ENCODE measurements around the gene PSMB2.
"Not testable (repeated sequence)": the region's sequence is repeated elsewhere in the genome, so short reads cannot be mapped to it uniquely, and the experiment has no call there.

PSMB2 gene

GRCh38 chr1:35588197-35588910, 53.0 kb downstream of the PSMB2 start:
- ChIA-PET POLR2A (no interaction called here), CTCF (no interaction called here)
- DNase-seq (ENCODE audit: extremely low spot score) = no peak
- TF ChIP-seq FOXA1 (IDR thresholded peaks at IDR 0.05) = no peak
- TF ChIP-seq SUZ12 (IDR thresholded peaks at IDR 0.05) = no peak
- no peak for TF ChIP-seq LEF1 (IDR thresholded peaks at IDR 0.05; ENCODE audit: borderline replicate concordance)
- TF ChIP-seq FOXK2 (IDR thresholded peaks at IDR 0.05) = no peak
- no peak for TF ChIP-seq TARDBP (IDR thresholded peaks at IDR 0.05)
- no peak for TF ChIP-seq L3MBTL2 (conservative IDR thresholded peaks at IDR 0.05)
- no peak for TF ChIP-seq PKNOX1 (IDR thresholded peaks at IDR 0.05)
- TF ChIP-seq BHLHE40 (IDR thresholded peaks at IDR 0.05; ENCODE audit: borderline replicate concordance) = no peak
- no peak for TF ChIP-seq ARNT (IDR thresholded peaks at IDR 0.05)
- TF ChIP-seq ZNF384 (IDR thresholded peaks at IDR 0.05) = no peak
- no peak for TF ChIP-seq SP1 (IDR thresholded peaks at IDR 0.05)
- no peak for TF ChIP-seq HDGF (IDR thresholded peaks at IDR 0.05; ENCODE audit: borderline replicate concordance)
- TF ChIP-seq CTBP1 (IDR thresholded peaks at IDR 0.05; ENCODE audit: borderline replicate concordance) = no peak
- TF ChIP-seq NFRKB (IDR thresholded peaks at IDR 0.05) = no peak
- TF ChIP-seq ELF4 (IDR thresholded peaks at IDR 0.05) = no peak
- TF ChIP-seq FOXM1 (IDR thresholded peaks at IDR 0.05; ENCODE audit: borderline replicate concordance) = no peak

- TF ChIP-seq FOXM1 (IDR thresholded peaks at IDR 0.05; ENCODE audit: borderline replicate concordance) (no peak), HDGF (IDR thresholded peaks at IDR 0.05; ENCODE audit: borderline replicate concordance) (no peak), CTBP1 (IDR thresholded peaks at IDR 0.05; ENCODE audit: borderline replicate concordance) (no peak), SP1 (IDR thresholded peaks at IDR 0.05) (no peak), SUZ12 (IDR thresholded peaks at IDR 0.05) (no peak), ZNF384 (IDR thresholded peaks at IDR 0.05) (no peak), BHLHE40 (IDR thresholded peaks at IDR 0.05; ENCODE audit: borderline replicate concordance) (no peak), TARDBP (IDR thresholded peaks at IDR 0.05) (no peak), NFRKB (IDR thresholded peaks at IDR 0.05) (no peak), ELF4 (IDR thresholded peaks at IDR 0.05) (no peak), PKNOX1 (IDR thresholded peaks at IDR 0.05) (no peak), FOXA1 (IDR thresholded peaks at IDR 0.05) (no peak), L3MBTL2 (conservative IDR thresholded peaks at IDR 0.05) (no peak)
- DNase-seq (ENCODE audit: extremely low spot score) = no peak
- ChIA-PET CTCF (no interaction called here), POLR2A (no interaction called here)
Observed at GRCh38 chr1:35587736-35588135, 53.6 kb downstream of the PSMB2 start.

GRCh38 chr1:35586808-35587207, 54.5 kb downstream of the PSMB2 start:
- ChIA-PET POLR2A (no interaction called here), CTCF (no interaction called here)
- no peak for TF ChIP-seq TARDBP (IDR thresholded peaks at IDR 0.05)
- TF ChIP-seq HDGF (IDR thresholded peaks at IDR 0.05; ENCODE audit: borderline replicate concordance) = no peak
- no peak for TF ChIP-seq CTBP1 (IDR thresholded peaks at IDR 0.05; ENCODE audit: borderline replicate concordance)
- DNase-seq (ENCODE audit: extremely low spot score) = no peak

- ChIA-PET POLR2A (interaction anchor here (1.5 kb wide), 1 partner anchor 184 kb away, joined by 6 read pairs; the partner anchor contains the start of gene CLSPN), CTCF (interaction anchor here (1.6 kb wide), 1 partner anchor 17 kb away, joined by 3 read pairs; no protein-coding TSS in a partner anchor)
- not testable (repeated sequence) for DNase-seq (ENCODE audit: extremely low spot score)
Observed at GRCh38 chr1:35585805-35586204, 55.5 kb downstream of the PSMB2 start.

- ChIA-PET CTCF (interaction anchor here (0.9 to 1.6 kb wide), 2 partner anchors 16 to 141 kb away, joined by 3 read pairs; no protein-coding TSS in a partner anchor), POLR2A (interaction anchor here (1.5 kb wide), 1 partner anchor 185 kb away, joined by 6 read pairs; the partner anchor contains the start of gene CLSPN)
- no peak for DNase-seq (ENCODE audit: extremely low spot score)
- TF ChIP-seq NFRKB (IDR thresholded peaks at IDR 0.05) (no peak), BHLHE40 (IDR thresholded peaks at IDR 0.05; ENCODE audit: borderline replicate concordance) (no peak), FOXA1 (IDR thresholded peaks at IDR 0.05) (no peak), FOXK2 (IDR thresholded peaks at IDR 0.05) (no peak), HDGF (IDR thresholded peaks at IDR 0.05; ENCODE audit: borderline replicate concordance) (no peak), PKNOX1 (IDR thresholded peaks at IDR 0.05) (no peak), ZNF384 (IDR thresholded peaks at IDR 0.05) (no peak), SUZ12 (IDR thresholded peaks at IDR 0.05) (no peak), ELF4 (IDR thresholded peaks at IDR 0.05) (no peak)
Observed at GRCh38 chr1:35585281-35585680, 56.0 kb downstream of the PSMB2 start.

GRCh38 chr1:35581621-35582020, 59.7 kb downstream of the PSMB2 start:
- POLR2A ChIA-PET = not testable (repeated sequence)
- CTCF ChIA-PET = interaction anchor here (0.7 kb wide), 1 partner anchor 130 kb away, joined by 5 read pairs; no protein-coding TSS in a partner anchor

GRCh38 chr1:35580949-35581388, 60.4 kb downstream of the PSMB2 start:
- DNase-seq (ENCODE audit: extremely low spot score) = no peak
- no peak for TF ChIP-seq NFRKB (IDR thresholded peaks at IDR 0.05)
- TF ChIP-seq FOXK2 (IDR thresholded peaks at IDR 0.05) = no peak
- no peak for TF ChIP-seq SUZ12 (IDR thresholded peaks at IDR 0.05)
- no peak for TF ChIP-seq FOXM1 (IDR thresholded peaks at IDR 0.05; ENCODE audit: borderline replicate concordance)
- TF ChIP-seq HDGF (IDR thresholded peaks at IDR 0.05; ENCODE audit: borderline replicate concordance) = no peak
- no peak for TF ChIP-seq ZNF384 (IDR thresholded peaks at IDR 0.05)
- no peak for TF ChIP-seq LEF1 (IDR thresholded peaks at IDR 0.05; ENCODE audit: borderline replicate concordance)
- no peak for TF ChIP-seq SP1 (IDR thresholded peaks at IDR 0.05)
- no peak for TF ChIP-seq FOXA1 (IDR thresholded peaks at IDR 0.05)
- TF ChIP-seq PKNOX1 (IDR thresholded peaks at IDR 0.05) = no peak
- TF ChIP-seq CTBP1 (IDR thresholded peaks at IDR 0.05; ENCODE audit: borderline replicate concordance) = no peak
- TF ChIP-seq TARDBP (IDR thresholded peaks at IDR 0.05) = no peak
- ChIA-PET CTCF (interaction anchor here (0.7 kb wide), 1 partner anchor 129 kb away, joined by 5 read pairs; no protein-coding TSS in a partner anchor), POLR2A (no interaction called here)

More at GRCh38 chr1:35581621-35582020, 59.7 kb downstream of the PSMB2 start:
- DNase-seq (ENCODE audit: extremely low spot score) = not testable (repeated sequence)

Measured in HEK293T (cell line).